Right renal pelvis (tissue), 4 donors: Measurements from ENCODE around the gene RAB23. TPM values are rescaled to one million over a fixed set of nuclear protein-coding genes. Genes with fewer than 3 reads are reported as not detected.

Experiments used
- DNase-seq, 4 donors: peaks; one replicate each; pipeline ENCODE4 v3.0.0-alpha.2; 2013; ENCODE audit warnings: low read depth in 4 of 4, low spot score in 3 of 4, missing footprints in 1 of 4
- polyA plus RNA-seq, 4 donors: library from polyadenylated mRNA; unstranded; fragments of 120-200 nt; gene quantifications; one replicate each; pipeline ENCODE4 v1.2.1, GENCODE V29; 2013; ENCODE audit not compliant: insufficient read length in 4 of 4

RAB23 gene
- polyA plus RNA-seq, 4 donors, result 37.4 to 48.1 (median 46.0) TPM

DNA sequence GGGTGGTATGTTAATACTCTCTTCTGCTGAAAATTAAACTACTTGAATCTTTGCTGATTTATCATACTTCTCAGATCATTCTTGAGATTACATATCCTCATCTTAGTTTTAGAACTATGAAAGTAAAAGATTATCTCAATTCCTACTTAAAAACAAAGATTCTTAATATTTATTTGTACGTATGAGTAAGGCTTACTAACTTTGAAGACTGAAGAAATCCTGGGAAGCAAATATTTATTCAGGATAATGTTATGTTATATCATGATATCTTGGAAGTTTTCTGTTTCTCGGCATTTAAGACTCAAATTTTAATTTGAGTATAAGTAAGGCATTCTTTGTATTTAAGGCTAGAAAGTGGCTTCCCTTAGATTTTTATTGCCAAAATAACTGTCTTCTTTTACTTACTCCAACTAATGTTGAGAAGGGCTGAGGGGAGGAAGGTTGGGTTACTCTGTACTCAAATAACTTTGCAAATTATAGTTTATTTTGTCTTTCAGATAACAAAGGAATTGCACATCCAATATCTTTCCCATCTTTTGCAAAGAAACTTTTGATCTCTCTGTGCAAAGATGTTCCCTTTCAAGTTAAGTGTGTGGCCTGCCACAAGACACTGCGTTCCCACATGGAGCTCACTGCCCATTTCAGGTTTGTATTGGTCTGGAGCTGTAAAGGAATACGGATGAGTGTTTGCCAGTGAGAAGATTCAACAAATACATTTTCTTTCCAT is 80.5 kb downstream of the RAB23 start:
- DNase-seq, result no peak

DNA sequence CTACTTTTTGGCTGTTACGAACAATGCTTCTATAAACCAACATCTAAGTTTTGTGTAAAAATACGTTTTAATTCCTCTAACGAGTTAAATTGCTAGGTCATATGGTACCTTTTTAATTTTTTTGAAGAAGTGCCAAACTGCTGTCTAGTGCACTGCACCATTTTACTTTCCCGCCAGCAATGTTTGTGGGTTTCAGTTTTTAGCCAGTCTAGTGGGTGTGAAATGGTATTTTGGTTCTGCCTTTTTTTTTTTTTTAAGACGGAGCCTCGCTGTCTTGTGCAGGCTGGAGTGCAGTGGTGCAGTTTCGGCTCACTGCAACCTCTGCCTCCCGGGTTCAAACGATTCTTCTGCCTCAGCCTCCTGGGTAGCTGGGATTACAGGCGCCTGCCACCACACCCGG is 84.1 kb downstream of the RAB23 start:
- no peak for DNase-seq

DNA sequence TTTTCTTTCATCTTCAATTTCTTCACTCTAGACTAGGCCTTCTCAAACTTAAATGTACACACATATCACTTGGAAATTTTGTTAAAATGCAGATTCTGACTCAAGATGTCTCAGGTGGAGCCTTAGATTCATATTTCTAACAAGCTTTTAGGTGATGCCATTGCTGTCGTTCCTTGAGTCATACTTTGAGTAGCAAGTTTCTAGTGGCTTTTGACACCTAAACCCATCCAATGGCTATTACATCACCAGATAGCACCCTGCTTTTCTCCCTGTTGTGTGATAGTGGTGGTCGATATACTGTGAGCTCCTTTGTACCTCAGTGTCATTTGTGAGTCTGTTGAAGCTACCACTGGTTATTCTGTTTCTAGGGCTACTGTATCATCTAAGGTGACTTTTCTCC is 84.8 kb downstream of the RAB23 start:
- no peak for DNase-seq

Other genes with a start within 250 kb of the RAB23 start
- gene KIAA1586, start 175.6 kb downstream of the RAB23 start, polyA plus RNA-seq, result 10 to 100 TPM; 20.4 to 29.0 (median 25.3) TPM
- gene ZNF451, start 132.1 kb downstream of the RAB23 start, polyA plus RNA-seq, result 10 to 100 TPM; 28.1 to 41.9 (median 38.5) TPM
- gene BAG2, start 50.0 kb downstream of the RAB23 start, polyA plus RNA-seq, result 1 to 10 TPM; 6.1 to 7.8 (median 6.9) TPM
- 10 to 100 TPM; 16.4 to 20.9 (median 18.3) TPM for gene PRIM2, start 95.3 kb upstream of the RAB23 start, polyA plus RNA-seq